Thyroid gland (tissue), 4 donors: ENCODE results near the gene YJEFN3. TPM values are rescaled to one million over a fixed set of nuclear protein-coding genes. Genes with fewer than 3 reads are reported as not detected.

ENCODE experiments used
- DNase-seq, 2 donors: peaks; one replicate each; pipeline ENCODE4 v3.0.0-alpha.2; 2019
- H3K27ac ChIP-seq, 3 donors: fragments of 200-600 bp; sonication (generic); 1 replicate in 2 of 3; 2 replicates in 1 of 3; pipeline ENCODE4 v1.5.1; 2016 to 2019; ENCODE audit warnings: mild to moderate bottlenecking in 1 of 3, moderate library complexity in 1 of 3
- H3K27me3 ChIP-seq: fragments of 200-600 bp; sonication (generic); one replicate; pipeline ENCODE4 v1.5.1; 2019
- H3K36me3 ChIP-seq, 2 donors: fragments of 200-600 bp; sonication (generic); one replicate each; pipeline ENCODE4 v1.5.1; 2016 to 2019
- H3K4me1 ChIP-seq, 2 donors: fragments of 200-600 bp; sonication (generic); one replicate each; pipeline ENCODE4 v1.5.1; 2017 to 2019
- H3K4me3 ChIP-seq, 3 donors: fragments of 200-600 bp; sonication (generic); replicated peaks in 1 of 3; 1 replicate in 2 of 3; 2 replicates in 1 of 3; pipeline ENCODE4 v1.5.1; 2016; ENCODE audit warnings: mild to moderate bottlenecking in 1 of 3
- H3K9me3 ChIP-seq: fragments of 200-600 bp; sonication (generic); one replicate; pipeline ENCODE4 v1.5.1; 2017
- POLR2A ChIP-seq, 2 donors: fragments of 450-650 bp; IDR thresholded peaks; one replicate each; pipeline ENCODE4 v1.6.1; 2017; ENCODE audit warnings: antibody characterized with exemption in 2 of 2, mild to moderate bottlenecking in 2 of 2, moderate library complexity in 1 of 2
- WGBS, 2 donors: methylation state at CpG; one replicate each; pipeline ENCODE4 v1.1.5; 2017; 5-methylcytosine and 5-hydroxymethylcytosine counted together
- intact Hi-C: fragments of 100-400 bp; cut with DNase I; formaldehyde crosslinking; loops from one replicate; pipeline ENCODE4 v1.15.1; 2023
- total RNA-seq, 4 donors: library from RNA; depleted of rRNA; stranded (reverse); fragments of >200 nt; gene quantifications; one replicate each; pipeline ENCODE4 v1.2.3, GENCODE V29; 2016
- TF ChIP-seq, protein P1 (sequence below), 6 experiments: fragments of 200-600 bp in 3 of 6; fragments of 450-650 bp in 3 of 6; sonication (generic) in 3 of 6; IDR thresholded peaks; one replicate each; pipeline ENCODE4 v1.5.1; 2016 to 2019; ENCODE audit warnings: antibody characterized with exemption in 6 of 6, mild to moderate bottlenecking in 2 of 6, inconsistent platforms in 1 of 6, moderate library complexity in 1 of 6

Gene YJEFN3
- total RNA-seq, 4 donors from 2014 or later, result 1.9 to 7.2 (median 2.6) TPM; not detected in 1

DNA sequence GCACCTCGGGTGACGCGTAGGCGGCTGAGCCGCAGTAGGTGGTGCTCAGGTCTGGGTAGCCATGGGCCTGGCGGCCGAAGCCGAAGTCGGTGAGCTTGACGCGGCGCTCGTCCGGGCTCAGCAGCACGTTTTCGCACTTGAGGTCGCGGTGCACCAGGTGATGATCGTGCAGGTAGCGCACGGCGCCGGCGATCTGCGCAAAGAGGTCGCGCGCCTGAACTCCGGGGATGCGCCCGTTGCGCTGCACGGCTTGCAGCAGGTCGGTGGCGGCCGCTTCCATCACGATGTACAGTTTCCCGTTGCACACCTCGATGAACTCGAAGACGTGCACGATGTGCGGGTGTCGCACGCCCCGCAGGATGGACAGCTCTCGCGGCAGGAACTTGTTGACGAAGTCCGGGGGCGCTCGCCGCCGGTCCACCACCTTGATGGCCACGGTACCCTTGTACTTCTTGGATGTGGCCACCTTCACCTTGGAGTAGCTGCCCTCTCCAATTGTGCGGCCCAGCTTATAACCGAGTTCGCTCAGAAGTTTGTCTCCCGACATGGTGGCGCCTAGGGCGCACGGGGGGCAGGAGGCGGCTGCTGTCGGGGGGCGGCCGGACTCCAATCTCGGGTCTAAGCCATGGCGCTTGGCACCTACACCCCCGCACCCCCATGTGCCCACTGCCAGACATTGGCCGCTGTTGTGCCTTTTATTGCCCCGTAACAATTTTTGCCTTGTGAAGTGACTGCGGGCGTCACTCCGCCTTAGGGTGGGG, 13.7 kb upstream of the YJEFN3 start, which contains the start of gene TSSK6:
TSSK6 (minus strand) TSS at position 668 of the 761 bp plus-strand sequence; CDS start at position 547, 121 bp downstream.
- peak within 1 kb of the TSS; percentile 39 to 65 (median 46) for H3K4me3 ChIP-seq
- 84 to 85% methylated on average over 25 to 53 of the region's 74 CpGs for WGBS, 2 donors
- H3K27me3 ChIP-seq, result no peaks in the 10 kb centered on the region
- intact Hi-C loops, result no loop called here
- H3K4me1 ChIP-seq, result peaks cover 15 to 25% of the 10 kb centered on the region in 2 donors
- no peaks in the 10 kb centered on the region for H3K9me3 ChIP-seq
- peak within 1 kb of the TSS; percentile 44 to 79 (median 68) for H3K27ac ChIP-seq
- TF ChIP-seq POLR2A (IDR thresholded peaks at IDR 0.05), result no peak
- TF ChIP-seq, protein P1, sequence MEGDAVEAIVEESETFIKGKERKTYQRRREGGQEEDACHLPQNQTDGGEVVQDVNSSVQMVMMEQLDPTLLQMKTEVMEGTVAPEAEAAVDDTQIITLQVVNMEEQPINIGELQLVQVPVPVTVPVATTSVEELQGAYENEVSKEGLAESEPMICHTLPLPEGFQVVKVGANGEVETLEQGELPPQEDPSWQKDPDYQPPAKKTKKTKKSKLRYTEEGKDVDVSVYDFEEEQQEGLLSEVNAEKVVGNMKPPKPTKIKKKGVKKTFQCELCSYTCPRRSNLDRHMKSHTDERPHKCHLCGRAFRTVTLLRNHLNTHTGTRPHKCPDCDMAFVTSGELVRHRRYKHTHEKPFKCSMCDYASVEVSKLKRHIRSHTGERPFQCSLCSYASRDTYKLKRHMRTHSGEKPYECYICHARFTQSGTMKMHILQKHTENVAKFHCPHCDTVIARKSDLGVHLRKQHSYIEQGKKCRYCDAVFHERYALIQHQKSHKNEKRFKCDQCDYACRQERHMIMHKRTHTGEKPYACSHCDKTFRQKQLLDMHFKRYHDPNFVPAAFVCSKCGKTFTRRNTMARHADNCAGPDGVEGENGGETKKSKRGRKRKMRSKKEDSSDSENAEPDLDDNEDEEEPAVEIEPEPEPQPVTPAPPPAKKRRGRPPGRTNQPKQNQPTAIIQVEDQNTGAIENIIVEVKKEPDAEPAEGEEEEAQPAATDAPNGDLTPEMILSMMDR (IDR thresholded peaks at IDR 0.05), result no peak
- no peaks in the 10 kb centered on the region for H3K36me3 ChIP-seq
- no peak for DNase-seq

DNA sequence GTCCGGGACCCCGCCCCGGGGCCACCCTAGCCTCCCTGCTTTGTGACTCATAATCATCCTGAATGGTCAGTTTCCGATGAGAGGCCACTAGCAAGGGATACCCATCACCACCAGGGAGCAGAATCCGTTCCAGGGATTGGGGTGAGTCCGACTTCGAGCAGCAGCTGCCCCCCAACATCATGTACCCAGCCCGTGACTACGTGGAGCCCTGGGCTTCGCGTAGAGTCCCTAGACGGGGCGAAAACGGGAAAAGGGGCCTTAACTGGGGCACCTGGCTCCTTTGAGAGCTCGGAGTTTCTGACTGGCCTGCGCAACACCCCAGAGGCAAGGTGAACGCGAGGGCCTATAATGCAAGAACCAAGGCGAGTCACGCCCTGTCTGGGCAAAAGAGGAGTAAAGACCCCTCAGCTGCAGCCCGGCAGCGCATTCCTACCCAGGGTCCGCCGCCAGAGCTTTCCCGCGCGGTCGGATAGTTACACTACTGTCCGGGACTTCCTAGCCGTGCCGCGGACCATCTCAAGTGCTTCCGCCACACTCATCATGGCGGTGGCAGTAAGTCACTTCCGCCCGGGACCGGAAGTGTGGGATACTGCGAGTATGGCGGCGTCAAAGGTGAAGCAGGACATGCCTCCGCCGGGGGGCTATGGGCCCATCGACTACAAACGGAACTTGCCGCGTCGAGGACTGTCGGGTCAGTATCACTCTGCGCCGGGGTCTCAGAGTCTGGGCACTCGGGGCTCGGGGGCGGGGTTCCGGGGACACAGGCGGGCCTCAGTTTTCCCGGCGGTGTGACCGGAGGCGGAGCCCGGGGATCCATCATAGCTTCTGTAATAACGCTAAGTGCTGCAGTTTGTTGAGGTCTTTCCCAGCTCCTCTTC, 12.8 kb upstream of the YJEFN3 start, which contains the start of gene NDUFA13:
NDUFA13 (plus strand) TSS at position 584 of the 878 bp plus-strand sequence; CDS start at position 598, 14 bp downstream.
- H3K27me3 ChIP-seq, result no peaks in the 10 kb centered on the region
- H3K9me3 ChIP-seq, result no peaks in the 10 kb centered on the region
- intact Hi-C loops, result no loop called here
- TF ChIP-seq, protein P1 (IDR thresholded peaks at IDR 0.05), result peak in 1 of 6 experiments; percentile 20
- peak in 1 of 2 donors; percentile 81 for TF ChIP-seq POLR2A (IDR thresholded peaks at IDR 0.05)
- peak within 1 kb of the TSS; percentile 39 to 65 (median 46) for H3K4me3 ChIP-seq
- H3K36me3 ChIP-seq, result no peaks in the 10 kb centered on the region
- DNase-seq, result peak; percentile 90 to 92
- H3K27ac ChIP-seq, result peak within 1 kb of the TSS; percentile 44 to 79 (median 68)
- peaks cover 15 to 25% of the 10 kb centered on the region in 2 donors for H3K4me1 ChIP-seq
- WGBS, 2 donors, result 8 to 9% methylated on average over 25 to 44 of the region's 61 CpGs

DNA sequence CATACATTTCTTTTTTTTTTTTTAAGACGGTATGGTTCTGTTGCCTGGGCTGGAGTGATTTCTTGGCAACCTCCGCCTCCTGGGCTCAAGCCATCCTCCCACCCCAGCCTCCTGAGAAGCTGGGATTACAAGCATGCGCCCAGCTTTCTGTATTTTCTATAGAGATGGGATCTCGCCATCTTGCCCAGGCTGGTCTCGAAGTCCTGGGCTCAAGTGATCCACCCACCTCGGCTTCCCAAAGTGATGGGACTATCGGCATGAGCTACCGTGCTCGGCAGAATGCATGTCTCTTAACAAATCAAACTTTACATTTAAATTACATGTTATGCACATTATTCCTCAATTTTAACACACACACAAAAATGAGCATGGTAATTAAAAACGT, 11.5 kb upstream of the YJEFN3 start:
- Histone ChIP-seq H3K36me3 (no peaks in the 10 kb centered on the region), H3K9me3 (no peaks in the 10 kb centered on the region), H3K27me3 (no peaks in the 10 kb centered on the region), H3K4me1 (peaks cover 15 to 25% of the 10 kb centered on the region in 2 donors), H3K27ac (no peak overlapping the region), H3K4me3 (peak overlapping the region in 1 of 3 donors; percentile 65)
- 78 to 80% methylated on average over 10 of the region's 10 CpGs for WGBS, 2 donors
- TF ChIP-seq, protein P1 (IDR thresholded peaks at IDR 0.05), result no peak
- no peak for TF ChIP-seq POLR2A (IDR thresholded peaks at IDR 0.05)
- no peak for DNase-seq
- intact Hi-C loops, result no loop called here

DNA sequence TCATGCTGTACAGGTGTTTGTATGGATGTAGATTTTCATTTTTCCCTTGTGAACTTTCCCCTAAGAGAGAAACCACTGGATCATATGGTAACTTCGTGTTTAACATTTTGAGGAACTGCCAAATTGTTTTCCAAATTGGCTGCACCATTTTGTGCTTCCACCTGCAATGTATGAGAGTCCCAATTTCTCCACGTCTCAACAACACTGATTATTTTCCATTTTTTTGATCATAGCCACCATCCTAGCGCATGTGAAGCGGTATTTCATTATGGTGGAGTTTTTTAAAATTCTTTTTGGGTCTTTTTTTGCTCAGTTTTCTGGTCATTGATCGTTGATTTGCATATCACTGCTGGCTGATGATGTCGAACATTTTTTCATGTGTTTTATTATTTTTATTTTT, 7.7 kb upstream of the YJEFN3 start:
- DNase-seq, result no peak
- Histone ChIP-seq H3K4me3 (no peak overlapping the region), H3K4me1 (peaks cover 25 to 26% of the 10 kb centered on the region in 2 donors), H3K27ac (no peak overlapping the region), H3K9me3 (no peaks in the 10 kb centered on the region), H3K27me3 (no peaks in the 10 kb centered on the region), H3K36me3 (peaks cover 0 to 3% of the 10 kb centered on the region in 2 donors)
- intact Hi-C loops, result no loop called here
- TF ChIP-seq, protein P1 (IDR thresholded peaks at IDR 0.05), result no peak
- no peak for TF ChIP-seq POLR2A (IDR thresholded peaks at IDR 0.05)
- 83 to 90% methylated on average over 6 of the region's 6 CpGs for WGBS, 2 donors
